Epithelial cell of proximal tubule (primary cell): Measurements from ENCODE around the gene HBD. TPM values are rescaled to one million over a fixed set of nuclear protein-coding genes. Genes with fewer than 3 reads are reported as not detected.

Source experiments
- DNase-seq: peaks from one replicate; pipeline ENCODE4 v3.0.0-alpha.2; 2011; ENCODE audit warnings: low read depth
- H3K4me3 ChIP-seq: 2 replicates; pipeline ENCODE4 v1.5.1; 2011; ENCODE audit warnings: low read depth, mild to moderate bottlenecking, low read length
- CTCF ChIP-seq: conservative IDR thresholded peaks from 2 replicates; pipeline ENCODE4 v1.5.1; 2012; ENCODE audit warnings: low read depth, mild to moderate bottlenecking, low read length
- total RNA-seq: library from RNA; depleted of rRNA; stranded (reverse); fragments of >200 nt; gene quantifications from 2 replicates; pipeline ENCODE4 v1.2.3, GENCODE V29; 2015

The HBD gene
- total RNA-seq, 1 donor from 2014 or later = not detected

DNA sequence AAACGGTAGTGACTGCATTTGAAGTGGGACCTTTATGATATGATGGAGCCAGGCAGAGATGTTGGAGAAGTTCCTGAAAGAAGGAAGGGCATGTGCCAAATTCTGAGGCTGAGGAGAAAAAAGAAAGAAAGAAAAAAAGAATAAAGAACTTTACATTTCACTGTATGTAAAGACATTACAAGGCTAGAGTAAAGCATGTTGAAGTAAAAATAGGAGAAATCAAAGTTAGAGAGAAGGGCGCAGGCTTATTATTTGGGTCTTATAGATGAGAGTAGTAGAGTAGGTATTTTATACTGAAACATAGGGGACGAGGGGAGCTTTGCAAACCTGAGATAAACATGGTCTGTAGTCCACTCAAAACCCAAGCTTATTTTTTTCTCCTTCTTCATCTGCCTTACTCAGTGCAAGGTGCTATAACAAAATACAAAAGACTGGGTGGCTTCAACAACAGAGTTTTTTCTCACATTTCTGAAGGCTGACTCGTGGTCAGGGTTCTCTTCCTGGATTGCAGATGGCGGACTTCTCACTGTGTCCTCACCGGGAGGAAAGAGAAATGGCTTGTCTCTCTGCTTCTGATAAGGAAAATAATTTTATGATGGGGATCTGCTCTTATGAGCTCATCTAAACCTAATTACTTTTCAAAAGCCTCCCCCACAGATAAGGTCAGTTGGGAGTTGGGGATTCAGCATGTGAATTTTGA lies 12.6 kb upstream of the HBD start:
- H3K4me3 ChIP-seq = no peak overlapping the region
- TF ChIP-seq CTCF = no peak
- no peak for DNase-seq

- H3K4me3 ChIP-seq = no peak overlapping the region
- TF ChIP-seq CTCF = no peak
- DNase-seq = no peak
Observed at GRCh38 chr11:5245155-5245554, 10.9 kb upstream of the HBD start.

DNA sequence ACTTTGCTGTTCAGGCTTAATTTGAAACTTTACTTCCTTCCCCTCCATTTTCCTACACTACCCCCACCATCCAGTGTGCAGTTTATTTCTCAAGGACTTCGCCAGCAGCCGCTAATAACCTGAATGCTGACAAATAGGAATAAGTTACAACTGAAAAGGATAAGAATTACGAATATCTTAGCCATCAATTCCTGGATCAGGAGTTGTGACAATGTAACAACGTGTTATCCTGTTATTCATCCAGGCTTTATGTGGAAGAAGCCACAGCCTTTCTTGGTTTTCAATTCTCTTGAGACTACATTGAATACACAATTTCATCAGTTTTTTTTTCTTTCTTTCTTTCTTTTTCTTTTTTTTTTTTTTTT lies 9.5 kb upstream of the HBD start:
- TF ChIP-seq CTCF = no peak
- no peak for DNase-seq
- no peak overlapping the region for H3K4me3 ChIP-seq

- DNase-seq = no peak
- TF ChIP-seq CTCF = no peak
- no peak overlapping the region for H3K4me3 ChIP-seq
Observed at GRCh38 chr11:5242933-5243815, 8.9 kb upstream of the HBD start.

- H3K4me3 ChIP-seq = no peak overlapping the region
- TF ChIP-seq CTCF = no peak
- DNase-seq = no peak
Observed at GRCh38 chr11:5242208-5242607, 7.9 kb upstream of the HBD start.

GRCh38 chr11:5241458-5241857 lies 7.2 kb upstream of the HBD start:
- H3K4me3 ChIP-seq = no peak overlapping the region
- no peak for DNase-seq
- no peak for TF ChIP-seq CTCF

DNA sequence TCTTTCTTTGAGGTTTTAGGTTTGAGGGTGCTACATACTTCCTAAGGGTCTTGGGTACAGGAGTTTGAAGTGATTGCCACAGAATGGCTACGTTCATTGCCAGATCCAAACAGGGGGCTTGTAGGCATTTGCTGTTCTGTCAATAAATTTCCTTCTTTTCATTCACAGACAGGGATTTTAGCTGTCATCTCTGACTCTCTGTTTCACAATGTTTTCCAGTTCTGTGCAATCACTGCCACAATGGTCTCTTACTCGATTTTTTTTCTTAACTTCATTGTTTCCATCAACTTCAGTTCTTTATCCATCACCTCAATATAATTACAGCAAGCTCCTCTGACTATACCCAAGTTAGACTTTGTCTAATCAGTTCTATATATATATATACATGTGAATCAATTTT lies 6.2 kb upstream of the HBD start:
- no peak overlapping the region for H3K4me3 ChIP-seq
- DNase-seq = no peak
- no peak for TF ChIP-seq CTCF
